ENCODE results near the gene CRYGN. TPM values are rescaled to one million over a fixed set of nuclear protein-coding genes. Genes with fewer than 3 reads are reported as not detected.

CRYGN gene
- polyA plus RNA-seq, 1 donor (not counting 4 experiments of a cell fraction or from before 2014, with no cell fraction given): not detected

GRCh38 chr7:151465169-151465568, 25.2 kb upstream of the CRYGN start:
- dilution Hi-C loops (cut with MboI; ENCODE audit: extremely low pct_ligation_motif_present, low sequenced_read_pairs): no loop called here
- H3K36me3 ChIP-seq (ENCODE audit: control insufficient read depth in 2 of 2, extremely low read depth in 1 of 2, insufficient read depth in 2 of 2, low read length in 2 of 2): peaks cover 14 to 25% of the 10 kb centered on the region in 2 experiments
- no peak overlapping the region for H3K27ac ChIP-seq (ENCODE audit: control insufficient read depth, insufficient read depth, low read length)
- H3K9me1 ChIP-seq (ENCODE audit: control insufficient read depth, extremely low read depth, insufficient read depth, low read length): no peaks in the 10 kb centered on the region
- H3K4me1 ChIP-seq (ENCODE audit: control insufficient read depth, extremely low read depth, insufficient read depth, low read length): peaks cover 3% of the 10 kb centered on the region
- H3K9ac ChIP-seq (ENCODE audit: control insufficient read depth, extremely low read depth, insufficient read depth, low read length): no peak overlapping the region
- no peaks in the 10 kb centered on the region for H3K27me3 ChIP-seq (ENCODE audit: control insufficient read depth, extremely low read depth, insufficient read depth, low read length)
- no peak overlapping the region for H3K4me3 ChIP-seq (ENCODE audit: control insufficient read depth in 2 of 3, extremely low read depth in 1 of 3, insufficient read depth in 2 of 3, low read depth in 1 of 3, low read length in 3 of 3)
- no peak overlapping the region for H3K4me2 ChIP-seq (ENCODE audit: control insufficient read depth, extremely low read depth, insufficient read depth, low read depth, low read length)
- H4K20me1 ChIP-seq (ENCODE audit: control insufficient read depth, extremely low read depth, insufficient read depth, low read length): no peaks in the 10 kb centered on the region
- peaks cover 2% of the 10 kb centered on the region for H3K9me3 ChIP-seq (ENCODE audit: control insufficient read depth, low read depth, low read length)
- FAIRE-seq: no peak
- TF ChIP-seq EZH2 (IDR thresholded peaks at IDR 0.05; ENCODE audit: low read length): no peak
- TF ChIP-seq, protein P1, sequence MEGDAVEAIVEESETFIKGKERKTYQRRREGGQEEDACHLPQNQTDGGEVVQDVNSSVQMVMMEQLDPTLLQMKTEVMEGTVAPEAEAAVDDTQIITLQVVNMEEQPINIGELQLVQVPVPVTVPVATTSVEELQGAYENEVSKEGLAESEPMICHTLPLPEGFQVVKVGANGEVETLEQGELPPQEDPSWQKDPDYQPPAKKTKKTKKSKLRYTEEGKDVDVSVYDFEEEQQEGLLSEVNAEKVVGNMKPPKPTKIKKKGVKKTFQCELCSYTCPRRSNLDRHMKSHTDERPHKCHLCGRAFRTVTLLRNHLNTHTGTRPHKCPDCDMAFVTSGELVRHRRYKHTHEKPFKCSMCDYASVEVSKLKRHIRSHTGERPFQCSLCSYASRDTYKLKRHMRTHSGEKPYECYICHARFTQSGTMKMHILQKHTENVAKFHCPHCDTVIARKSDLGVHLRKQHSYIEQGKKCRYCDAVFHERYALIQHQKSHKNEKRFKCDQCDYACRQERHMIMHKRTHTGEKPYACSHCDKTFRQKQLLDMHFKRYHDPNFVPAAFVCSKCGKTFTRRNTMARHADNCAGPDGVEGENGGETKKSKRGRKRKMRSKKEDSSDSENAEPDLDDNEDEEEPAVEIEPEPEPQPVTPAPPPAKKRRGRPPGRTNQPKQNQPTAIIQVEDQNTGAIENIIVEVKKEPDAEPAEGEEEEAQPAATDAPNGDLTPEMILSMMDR (optimal IDR thresholded peaks at IDR 0.05 in 1 of 3, IDR thresholded peaks at IDR 0.05 in 1 of 3, conservative IDR thresholded peaks at IDR 0.05 in 1 of 3; ENCODE audit: extremely low read depth in 1 of 3, insufficient read depth in 2 of 3, low read length in 3 of 3): no peak
- H3K79me2 ChIP-seq (ENCODE audit: control insufficient read depth, insufficient read depth, low read length): peaks cover 2% of the 10 kb centered on the region
- H2AFZ ChIP-seq (ENCODE audit: control insufficient read depth, low read length): no peak overlapping the region
- no peak for DNase-seq (ENCODE audit: low read depth, low spot score)

- FAIRE-seq (no peak), DNase-seq (ENCODE audit: low read depth, low spot score) (no peak)
- Histone ChIP-seq H2AFZ (ENCODE audit: control insufficient read depth, low read length) (no peak overlapping the region), H3K4me3 (ENCODE audit: control insufficient read depth in 2 of 3, extremely low read depth in 1 of 3, insufficient read depth in 2 of 3, low read depth in 1 of 3, low read length in 3 of 3) (no peak overlapping the region), H4K20me1 (ENCODE audit: control insufficient read depth, extremely low read depth, insufficient read depth, low read length) (no peaks in the 10 kb centered on the region), H3K36me3 (ENCODE audit: control insufficient read depth in 2 of 2, extremely low read depth in 1 of 2, insufficient read depth in 2 of 2, low read length in 2 of 2) (peaks cover 8 to 12% of the 10 kb centered on the region in 2 experiments), H3K9me1 (ENCODE audit: control insufficient read depth, extremely low read depth, insufficient read depth, low read length) (no peaks in the 10 kb centered on the region), H3K9ac (ENCODE audit: control insufficient read depth, extremely low read depth, insufficient read depth, low read length) (no peak overlapping the region), H3K4me2 (ENCODE audit: control insufficient read depth, extremely low read depth, insufficient read depth, low read depth, low read length) (no peak overlapping the region), H3K9me3 (ENCODE audit: control insufficient read depth, low read depth, low read length) (peaks cover 2% of the 10 kb centered on the region), H3K79me2 (ENCODE audit: control insufficient read depth, insufficient read depth, low read length) (no peaks in the 10 kb centered on the region), H3K27me3 (ENCODE audit: control insufficient read depth, extremely low read depth, insufficient read depth, low read length) (no peaks in the 10 kb centered on the region), H3K4me1 (ENCODE audit: control insufficient read depth, extremely low read depth, insufficient read depth, low read length) (peaks cover 11% of the 10 kb centered on the region), H3K27ac (ENCODE audit: control insufficient read depth, insufficient read depth, low read length) (no peak overlapping the region)
- dilution Hi-C loops (cut with MboI; ENCODE audit: extremely low pct_ligation_motif_present, low sequenced_read_pairs): no loop called here
- TF ChIP-seq EZH2 (IDR thresholded peaks at IDR 0.05; ENCODE audit: low read length): no peak
- TF ChIP-seq, protein P1 (optimal IDR thresholded peaks at IDR 0.05 in 1 of 3, IDR thresholded peaks at IDR 0.05 in 1 of 3, conservative IDR thresholded peaks at IDR 0.05 in 1 of 3; ENCODE audit: extremely low read depth in 1 of 3, insufficient read depth in 2 of 3, low read length in 3 of 3): no peak
Measured at GRCh38 chr7:151462306-151462779, 22.4 kb upstream of the CRYGN start.

Data from keratinocyte (primary cell).